Measurements from ENCODE around the gene SLC25A29.
"Not testable (repeated sequence)": the region's sequence is repeated elsewhere in the genome, so short reads cannot be mapped to it uniquely, and the experiment has no call there.

The SLC25A29 gene

GRCh38 chr14:100309028-100309737 lies 2.9 kb upstream of the SLC25A29 start:
- DNase-seq: no peak

GRCh38 chr14:100308427-100308792 lies 2.2 kb upstream of the SLC25A29 start:
- not testable (repeated sequence) for DNase-seq

DNA sequence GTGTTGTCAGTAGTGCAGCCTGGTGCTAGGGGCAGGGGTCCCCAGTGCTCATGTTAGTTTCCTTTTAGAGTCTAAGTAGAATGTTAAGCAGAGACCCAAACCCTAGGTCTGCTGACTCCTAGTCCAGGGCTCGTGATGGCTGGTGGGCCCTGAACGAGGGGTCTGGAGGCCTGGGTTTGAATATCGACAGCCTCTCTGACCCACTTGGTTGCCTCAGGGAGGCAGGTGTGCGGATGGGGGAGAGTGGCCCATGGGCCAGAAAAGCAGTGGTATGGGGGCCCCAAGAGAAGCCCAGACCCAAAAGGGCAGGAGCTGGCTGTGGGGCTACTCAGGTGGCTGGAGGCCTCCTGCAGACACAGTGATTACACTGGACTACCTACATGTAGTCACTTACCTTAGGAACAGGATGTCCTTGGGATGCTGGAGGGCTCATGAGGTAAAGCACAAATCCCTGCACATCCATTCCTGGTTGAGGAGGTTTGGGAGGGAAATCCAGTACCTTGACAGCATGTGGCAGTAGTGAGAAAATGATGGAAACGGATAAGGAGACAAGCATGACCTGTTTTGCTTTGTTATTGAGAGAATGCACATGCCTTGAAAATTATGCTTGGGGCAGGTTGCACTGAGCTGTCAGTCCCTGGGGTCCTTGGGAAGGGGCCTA lies 1.7 kb upstream of the SLC25A29 start:
- DNase-seq: no peak

DNA sequence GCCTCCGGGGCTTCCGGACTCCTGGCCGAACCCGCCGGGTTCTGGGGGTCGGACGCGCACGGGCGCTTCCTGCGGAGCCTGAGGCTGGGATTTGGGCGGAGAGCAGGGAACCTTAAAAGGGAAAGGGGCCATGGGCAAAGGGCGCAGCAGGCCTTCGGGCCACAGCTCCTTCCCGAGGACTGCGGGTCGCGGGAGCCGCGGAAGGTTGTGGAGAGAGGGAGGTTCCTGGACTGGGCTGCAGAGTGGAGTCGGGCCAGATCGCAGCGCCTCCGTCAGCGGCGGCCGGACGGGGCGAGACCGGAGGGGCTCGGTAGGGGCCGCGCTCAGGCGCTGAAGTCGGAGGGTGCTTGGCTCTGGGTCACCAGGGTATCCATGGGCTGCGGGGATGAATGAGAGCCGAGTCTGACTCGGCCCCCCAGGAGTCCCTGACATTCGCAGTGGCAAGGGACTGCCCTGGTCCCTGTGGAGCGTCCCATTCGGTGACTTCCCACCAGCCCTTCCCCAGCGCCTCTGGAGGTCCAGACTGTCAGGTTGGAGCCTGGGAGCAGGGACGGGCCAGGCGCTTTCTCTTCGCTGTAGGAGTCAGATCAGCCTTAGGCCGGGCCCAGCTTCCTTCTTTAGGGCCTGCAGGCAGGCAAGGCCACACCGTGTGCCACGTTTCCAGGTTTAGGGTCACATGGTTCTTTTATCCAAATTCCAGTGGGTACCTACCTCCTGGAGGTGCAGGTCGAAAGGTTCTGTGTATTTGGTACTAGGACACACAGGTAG lies 938 bp upstream of the SLC25A29 start:
- DNase-seq: no peak

DNA sequence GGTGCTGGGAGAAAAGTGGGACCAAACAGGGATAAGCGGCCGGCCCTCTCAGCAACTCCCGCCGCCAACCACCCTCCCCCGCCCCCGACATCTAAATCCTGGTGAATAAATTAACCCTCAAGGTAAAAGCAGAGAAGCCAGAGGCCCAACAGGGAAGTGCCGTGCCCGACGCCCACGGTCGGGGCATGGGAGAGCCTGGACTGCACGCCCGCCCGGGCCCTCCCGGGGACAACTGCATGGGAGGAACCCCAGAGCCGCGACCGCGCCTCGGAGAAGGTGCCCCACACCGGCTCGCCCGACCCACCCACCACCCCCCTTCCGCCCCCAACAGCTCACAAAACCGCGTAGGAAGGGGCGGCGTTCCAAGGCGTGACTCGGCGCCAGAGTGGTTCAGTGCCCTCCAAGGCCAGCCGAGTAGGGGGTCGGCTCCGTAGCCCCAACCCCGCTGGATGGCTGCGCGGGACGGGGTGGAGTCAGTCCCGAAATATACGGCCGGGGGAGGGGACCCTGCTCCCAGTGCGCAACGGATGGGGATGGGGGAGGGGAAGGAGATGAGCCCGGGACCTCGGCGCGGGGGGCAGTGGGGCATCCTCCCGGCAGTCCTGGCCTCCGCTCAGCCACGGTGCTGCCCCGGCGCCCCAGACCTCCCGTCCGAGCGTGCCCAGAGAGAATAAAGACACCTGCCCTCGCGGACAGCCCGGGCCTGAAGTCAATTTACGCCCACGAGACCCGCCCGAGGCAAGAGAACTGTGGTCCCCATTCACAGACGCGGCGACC lies 732 bp downstream of the SLC25A29 start:
- DNase-seq: peak; percentile 57

DNA sequence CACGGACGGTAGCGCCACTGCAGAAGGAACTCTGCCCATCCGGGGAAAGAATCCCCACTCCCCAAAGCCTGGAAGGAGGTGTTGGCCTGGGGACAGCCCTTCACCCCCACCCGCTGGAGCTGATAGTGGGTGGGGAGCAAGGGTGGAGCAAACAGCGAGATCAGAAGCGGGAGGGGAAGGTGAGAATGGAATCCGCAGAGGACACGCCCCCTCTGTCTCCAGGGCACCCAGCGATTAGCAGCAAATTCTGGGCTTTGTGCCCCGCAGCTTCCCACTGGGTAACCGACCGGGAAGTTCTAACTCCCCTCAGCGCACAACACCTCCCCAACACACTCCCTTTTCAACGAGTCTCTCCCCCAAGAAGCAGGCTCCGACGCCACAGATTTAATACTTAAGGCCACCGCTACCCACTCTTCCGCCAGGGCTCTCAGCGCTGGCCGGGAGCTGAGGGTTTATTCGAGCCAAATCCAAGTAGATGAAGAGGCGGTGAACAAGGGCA lies 1.4 kb downstream of the SLC25A29 start:
- DNase-seq: no peak

DNA sequence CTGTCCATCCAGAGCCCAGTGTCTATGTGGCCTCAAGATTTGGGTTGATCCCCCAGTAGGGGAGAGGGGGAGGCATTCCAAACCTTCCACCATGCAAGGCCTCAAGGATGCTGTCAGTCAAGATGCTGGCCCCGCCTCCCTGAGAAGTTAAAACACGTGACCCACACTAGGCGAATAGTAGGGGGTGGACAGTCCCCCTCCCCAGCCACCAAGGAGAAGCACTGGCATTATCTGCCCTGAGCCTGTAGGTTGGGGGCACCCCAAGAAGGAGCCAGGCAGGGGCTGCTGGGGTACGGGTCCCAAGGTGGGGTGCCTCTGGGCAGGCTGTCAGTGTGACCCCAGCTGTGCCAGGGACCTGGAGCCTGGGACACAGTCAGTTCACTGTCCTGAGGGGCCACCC lies 2.3 kb downstream of the SLC25A29 start:
- DNase-seq: no peak

GRCh38 chr14:100303179-100303578 lies 3.1 kb downstream of the SLC25A29 start:
- DNase-seq: no peak

GRCh38 chr14:100302616-100303015 lies 3.6 kb downstream of the SLC25A29 start:
- no peak for DNase-seq

- no peak for DNase-seq
These were observed 7.0 kb downstream of the SLC25A29 start for GRCh38 chr14:100299238-100299560.

DNA sequence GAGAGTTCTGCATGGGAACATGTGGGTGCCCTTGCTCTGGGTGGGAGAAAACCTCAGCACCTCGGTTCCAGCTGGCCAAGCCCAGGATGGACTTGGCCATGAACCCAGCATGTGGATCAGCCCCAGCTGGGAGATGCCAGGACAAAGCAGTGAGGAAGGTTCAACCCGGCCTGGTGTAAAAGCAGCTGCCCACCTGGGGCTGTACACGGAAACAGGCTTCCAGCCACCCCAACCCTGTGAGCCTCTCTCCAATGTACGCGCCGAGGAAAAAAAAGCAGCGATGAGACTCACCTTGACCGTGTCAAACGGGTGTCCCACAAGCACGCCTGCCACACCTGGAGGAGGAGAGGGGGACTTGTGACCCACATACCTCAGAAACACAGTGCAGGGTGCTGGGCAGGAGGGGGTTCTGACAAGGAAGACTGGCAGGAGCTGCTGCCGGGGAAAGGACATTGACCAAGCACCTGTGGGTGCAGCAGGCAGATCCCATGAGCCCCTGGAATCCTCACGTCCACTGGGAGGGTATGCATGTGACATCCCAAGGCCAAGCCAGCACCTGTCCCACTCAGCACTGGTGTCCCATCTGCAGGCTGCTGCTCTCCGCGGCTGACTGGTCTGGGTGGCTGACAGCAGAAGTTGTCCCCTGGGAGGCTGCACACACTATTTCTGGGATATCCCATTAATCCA lies 7.5 kb downstream of the SLC25A29 start:
- no peak for DNase-seq

DNA sequence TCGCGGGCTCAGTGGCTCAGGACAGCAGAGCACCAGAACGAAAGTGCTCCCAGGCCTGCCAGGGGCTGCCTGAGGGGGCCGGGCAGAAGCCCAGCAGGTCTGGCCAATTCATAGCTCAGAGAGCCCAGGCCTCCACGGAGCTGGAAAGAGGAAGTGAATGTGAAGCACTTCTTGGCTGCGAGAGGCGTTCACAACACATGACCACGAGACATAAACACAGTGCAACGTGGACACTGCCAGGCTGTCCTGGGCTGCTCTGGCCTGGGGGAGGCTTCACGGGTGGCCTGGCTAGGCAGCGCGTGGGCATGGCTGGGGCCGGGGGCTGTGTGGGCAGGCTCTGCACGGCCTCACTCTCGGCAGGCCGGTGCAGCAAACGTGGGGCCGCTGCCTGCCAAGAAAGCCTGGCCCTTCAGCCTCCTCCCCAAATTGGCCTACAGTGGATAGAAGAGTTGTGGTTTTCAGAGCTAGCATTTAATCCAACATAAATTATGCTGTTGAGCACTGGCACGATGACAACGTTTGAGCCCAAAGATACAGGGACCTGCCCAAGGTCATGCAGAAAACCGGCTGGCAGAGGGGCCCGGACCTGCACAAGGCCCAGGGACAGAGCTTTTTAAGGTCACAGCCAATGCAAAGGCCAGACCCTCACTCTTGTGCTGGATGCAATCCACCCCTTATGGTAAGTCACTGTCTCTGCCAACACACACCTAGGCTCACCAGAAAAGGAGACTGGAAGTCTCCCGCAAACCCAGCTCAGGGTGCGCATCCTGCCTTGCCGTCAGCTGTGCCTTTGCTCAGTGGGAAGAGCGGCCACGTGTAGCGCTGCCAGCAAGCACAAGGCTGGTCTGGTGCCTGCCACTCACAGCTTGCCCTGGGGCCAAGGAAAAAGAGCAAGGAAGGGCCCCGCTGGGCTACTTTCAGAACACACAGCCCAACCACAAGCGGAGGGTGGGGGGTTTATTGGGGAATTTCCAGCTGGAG lies 8.6 kb downstream of the SLC25A29 start:
- DNase-seq: no peak

GRCh38 chr14:100296729-100297128 lies 9.5 kb downstream of the SLC25A29 start:
- not testable (repeated sequence) for DNase-seq

DNA sequence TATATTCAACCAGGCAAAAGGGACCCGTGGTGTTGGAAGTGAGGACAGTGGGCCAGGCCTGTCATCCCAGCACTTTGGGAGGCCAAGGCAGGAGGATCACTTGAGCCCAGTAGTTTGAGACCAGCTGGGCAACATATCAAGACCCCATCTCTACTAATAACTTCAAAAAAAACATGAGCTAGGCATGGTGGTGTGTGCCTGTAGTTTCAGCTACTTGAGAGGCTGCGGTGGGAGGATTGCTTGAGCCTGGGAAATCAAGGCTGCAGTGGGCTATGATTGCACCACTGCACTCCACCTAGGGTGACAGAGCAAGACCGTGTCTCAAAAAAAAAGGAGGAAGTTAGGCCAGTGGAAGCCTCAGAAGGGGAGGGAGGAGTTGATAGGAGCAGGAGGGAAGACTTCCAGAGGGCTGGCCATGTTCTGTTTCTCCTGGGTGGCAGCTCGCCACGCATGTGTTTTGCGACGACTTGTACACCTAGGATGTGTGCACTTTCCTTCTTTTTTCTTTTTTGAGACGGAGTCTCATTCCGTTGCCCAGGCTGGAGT lies 10.1 kb downstream of the SLC25A29 start:
- no peak for DNase-seq

GRCh38 chr14:100295376-100296105 lies 10.7 kb downstream of the SLC25A29 start:
- no peak for DNase-seq

DNA sequence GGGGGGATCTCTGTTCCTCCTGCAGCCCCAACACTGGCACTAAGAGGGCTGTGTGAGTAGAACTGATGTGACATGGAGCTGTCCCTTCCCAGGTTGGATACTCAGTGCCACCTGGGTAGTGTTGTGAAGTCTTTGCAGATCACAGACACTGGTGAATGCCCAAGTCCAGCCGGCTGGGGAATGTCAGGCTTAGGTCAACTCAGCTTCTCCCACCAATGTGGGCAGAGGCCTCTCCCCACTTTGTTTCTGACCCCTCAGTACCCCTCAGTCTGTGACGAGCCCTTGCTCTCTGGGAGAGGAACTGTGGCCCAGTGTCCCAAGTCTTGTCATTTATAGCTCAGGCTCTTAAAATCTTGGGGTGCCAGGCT lies 11.3 kb downstream of the SLC25A29 start:
- no peak for DNase-seq

GRCh38 chr14:100294213-100294962 lies 11.9 kb downstream of the SLC25A29 start:
- no peak for DNase-seq

GRCh38 chr14:100293497-100294212 lies 12.6 kb downstream of the SLC25A29 start:
- DNase-seq: no peak
